Left ventricle myocardium superior (tissue), 1 donor: Measurements from ENCODE around the gene ZFP57. TPM values are rescaled to one million over a fixed set of nuclear protein-coding genes. Genes with fewer than 3 reads are reported as not detected.

Experiments
- ATAC-seq: fragments of 200-7000 bp; cut with Tn5 transposase; one replicate; pipeline ENCODE4 v1.9.1; 2020; ENCODE audit warnings: mild to moderate bottlenecking, moderate library complexity
- DNase-seq: peaks from one replicate; pipeline ENCODE4 v3.0.0-alpha.2; 2020
- intact Hi-C: fragments of 100-400 bp; cut with micrococcal nuclease; formaldehyde crosslinking; loops from one replicate; pipeline ENCODE4 v1.11.0; 2022
- total RNA-seq: library from RNA; stranded (reverse); fragmentation: NEBNext Ultra II Directional; extraction: Animal tissue kit (Norgen Biotek cat#: 25700); gene quantifications from one replicate; pipeline ENCODE4 v1.2.1, GENCODE V29; 2021
- donor health status: DM: no; HTN: yes; CAD: no; lungs with severe emphysema.

The ZFP57 gene
- total RNA-seq, 1 donor from 2014 or later: not detected

- intact Hi-C loops: no loop called here
- ATAC-seq (no peak), DNase-seq (no peak)
Measured at GRCh38 chr6:29630315-29630714, 50.6 kb downstream of the ZFP57 start.

- ATAC-seq (no peak), DNase-seq (no peak)
- intact Hi-C loops: no loop called here
Measured at GRCh38 chr6:29629571-29629970, 51.4 kb downstream of the ZFP57 start.

GRCh38 chr6:29628419-29629281 is 52.3 kb downstream of the ZFP57 start:
- ATAC-seq (peak; percentile 57), DNase-seq (peak; percentile 84)
- intact Hi-C loops: no loop called here

- DNase-seq (peak; percentile 84), ATAC-seq (peak; percentile 60)
- intact Hi-C loops: no loop called here
Measured at GRCh38 chr6:29627755-29628418, 53.1 kb downstream of the ZFP57 start.

- DNase-seq (no peak), ATAC-seq (peak; percentile 1)
- intact Hi-C loops: no loop called here
Measured at GRCh38 chr6:29626948-29627754, 53.8 kb downstream of the ZFP57 start.

- ATAC-seq (no peak), DNase-seq (no peak)
- intact Hi-C loops: no loop called here
Measured at GRCh38 chr6:29625337-29625930, 55.5 kb downstream of the ZFP57 start.

GRCh38 chr6:29624520-29624961 is 56.4 kb downstream of the ZFP57 start:
- no peak for DNase-seq
- no peak for ATAC-seq
- intact Hi-C loops: no loop called here

Other genes starting within 250 kb of the ZFP57 start
- not detected for gene OR10C1, start 241.8 kb downstream of the ZFP57 start, total RNA-seq
- not detected for gene OR11A1, start 224.1 kb downstream of the ZFP57 start, total RNA-seq
- not detected for gene OR2H1, start 224.0 kb downstream of the ZFP57 start, total RNA-seq
- 0.40 TPM for gene MAS1L, start 193.2 kb downstream of the ZFP57 start, total RNA-seq
- gene UBD, start 121.4 kb downstream of the ZFP57 start, total RNA-seq: not detected
- not detected for gene OR2H2, start 96.0 kb downstream of the ZFP57 start, total RNA-seq
- gene GABBR1, start 48.0 kb downstream of the ZFP57 start, total RNA-seq: 22.6 TPM
- gene MOG, start 24.1 kb downstream of the ZFP57 start, total RNA-seq: 5.4 TPM
- 32.3 TPM for gene HLA-F, start 42.3 kb upstream of the ZFP57 start, total RNA-seq
- not detected for gene HLA-G, start 146.7 kb upstream of the ZFP57 start, total RNA-seq